GM13976 (cell line): Measurements from ENCODE around the gene KAT6B.
"Not testable (repeated sequence)": the region's sequence is repeated elsewhere in the genome, so short reads cannot be mapped to it uniquely, and the experiment has no call there.

Source experiments
- DNase-seq: peaks from one replicate; pipeline ENCODE4 v3.0.0; 2012; ENCODE audit warnings: low spot score
- CTCF ChIP-seq: IDR thresholded peaks from 2 replicates; pipeline ENCODE4 v1.5.1; 2012; ENCODE audit warnings: borderline replicate concordance, mild to moderate bottlenecking; ENCODE audit not compliant: insufficient read depth; ENCODE audit errors: extremely low read depth, missing control alignments, control extremely low read depth
- in situ Hi-C: fragments of 300-500 bp; cut with MboI; formaldehyde crosslinking; loops from one replicate; pipeline ENCODE4 v1.12.0; 2022; ENCODE audit warnings: low sequenced_read_pairs, mixed read lengths, inconsistent platforms; ENCODE audit not compliant: unreplicated experiment

Gene KAT6B

GRCh38 chr10:74912182-74912581 lies 85.8 kb downstream of the KAT6B start:
- TF ChIP-seq CTCF = no peak
- in situ Hi-C loops = no loop called here
- no peak for DNase-seq

- DNase-seq = no peak
- in situ Hi-C loops = no loop called here
- TF ChIP-seq CTCF = no peak
These were observed 86.3 kb downstream of the KAT6B start for GRCh38 chr10:74912682-74913081.

GRCh38 chr10:74913377-74913979 lies 87.1 kb downstream of the KAT6B start:
- in situ Hi-C loops = no loop called here
- no peak for DNase-seq
- no peak for TF ChIP-seq CTCF

GRCh38 chr10:74916283-74916682 lies 89.9 kb downstream of the KAT6B start:
- DNase-seq = no peak
- in situ Hi-C loops = no loop called here
- TF ChIP-seq CTCF = no peak

GRCh38 chr10:74917481-74918077 lies 91.2 kb downstream of the KAT6B start:
- DNase-seq = no peak
- in situ Hi-C loops = no loop called here
- no peak for TF ChIP-seq CTCF

- no peak for TF ChIP-seq CTCF
- in situ Hi-C loops = no loop called here
These were observed 93.3 kb downstream of the KAT6B start for GRCh38 chr10:74919671-74920070.

GRCh38 chr10:74921070-74921469 lies 94.7 kb downstream of the KAT6B start:
- in situ Hi-C loops = not testable (repeated sequence)

More at GRCh38 chr10:74919671-74920070, 93.3 kb downstream of the KAT6B start:
- DNase-seq = no peak

More at GRCh38 chr10:74921070-74921469, 94.7 kb downstream of the KAT6B start:
- DNase-seq = not testable (repeated sequence)
